K562 (cell line): ENCODE measurements around the gene GAS2L2. TPM values are rescaled to one million over a fixed set of nuclear protein-coding genes. Genes with fewer than 3 reads are reported as not detected.

Experiments used
- ATAC-seq: fragments of 200-7000 bp; cut with Tn5 transposase; 3 replicates; pipeline ENCODE4 v1.9.1; 2020; ENCODE audit warnings: moderate library complexity
- BruUV-seq: library from RNA; stranded (reverse); fragments of 400-500 nt; replicated peaks from 2 replicates; lab custom pipeline; 2021; lab: Mats Ljungman, UMichigan
- CTCF ChIA-PET: fragments of 300-600 bp; formaldehyde crosslinking; extraction: SDS; loops from one replicate; lab custom pipeline; 2021; ENCODE audit warnings: low intra/inter-chr PET ratio; lab: Yijun Ruan, JAX
- POLR2A ChIA-PET: fragments of 300-600, 350-650 bp; sonication (Branson Sonifier 250); formaldehyde crosslinking; extraction: SDS; loops from one replicate; lab custom pipeline; 2021; ENCODE audit warnings: antibody characterized with exemption, inconsistent platforms; lab: Yijun Ruan, JAX
- DNase-seq, 4 experiments: peaks; one replicate each; pipeline versions ENCODE4 v3.0.0 to v3.0.0-alpha.2; 2011 to 2018; ENCODE audit warnings: low spot score in 3 of 4, mixed read lengths in 3 of 4; ENCODE audit errors: extremely low read depth in 1 of 4
- FAIRE-seq: peaks from 2 replicates; lab custom pipeline; 2011; peaks lifted over from hg19 to GRCh38; lab: Jason Lieb, UNC
- H2AFZ ChIP-seq: 2 replicates; pipeline ENCODE4 v1.6.0; 2011; ENCODE audit warnings: low read depth, low read length, control low read depth, inconsistent platforms
- H3K27ac ChIP-seq: fragments of 200-600 bp; 3 replicates; pipeline ENCODE4 v1.8.0; 2011; ENCODE audit warnings: low read depth, mild to moderate bottlenecking, control low read depth, inconsistent platforms, low read length, moderate library complexity, mixed read lengths; ENCODE audit errors: extremely low read depth
- H3K27me3 ChIP-seq, 2 experiments: fragments of 300-600 bp in 1 of 2; 2 replicates in 1 of 2; 3 replicates in 1 of 2; pipeline versions ENCODE4 v1.6.0 to v1.8.0; 2011; ENCODE audit warnings: inconsistent platforms in 2 of 2, low read length in 2 of 2, mild to moderate bottlenecking in 1 of 2, mixed read lengths in 1 of 2, moderate library complexity in 1 of 2; ENCODE audit not compliant: control insufficient read depth in 2 of 2, insufficient read depth in 2 of 2
- H3K36me3 ChIP-seq: fragments of 300-600 bp; 3 replicates; pipeline ENCODE4 v1.8.0; 2011; ENCODE audit warnings: mild to moderate bottlenecking, low read length, inconsistent platforms; ENCODE audit not compliant: control insufficient read depth, insufficient read depth
- H3K4me1 ChIP-seq, 2 experiments: fragments of 200-600 bp in 1 of 2; replicated peaks in 1 of 2; 2 replicates in 1 of 2; 3 replicates in 1 of 2; pipeline versions ENCODE4 v1.5.1 to v1.8.0; 2011; ENCODE audit warnings: inconsistent platforms in 2 of 2, low read length in 2 of 2, mild to moderate bottlenecking in 1 of 2, mixed read lengths in 1 of 2, moderate library complexity in 1 of 2; ENCODE audit not compliant: control insufficient read depth in 2 of 2, insufficient read depth in 2 of 2
- H3K4me2 ChIP-seq: 2 replicates; pipeline ENCODE4 v1.6.1; 2011; ENCODE audit warnings: low read length, control low read depth, inconsistent platforms, mixed read lengths; ENCODE audit not compliant: insufficient read depth
- H3K4me3 ChIP-seq: fragments of 200-600 bp; sonication (generic), shearing (Covaris generic); 2 replicates; pipeline ENCODE4 v1.5.1; 2016; ENCODE audit warnings: control low read depth, inconsistent platforms
- H3K79me2 ChIP-seq: fragments of 200-600 bp; 3 replicates; pipeline ENCODE4 v1.8.0; 2011; ENCODE audit warnings: low read length, inconsistent platforms; ENCODE audit not compliant: control insufficient read depth, insufficient read depth
- H3K9ac ChIP-seq, 2 experiments: 2 replicates each; pipeline versions ENCODE4 v1.6.0 to v1.6.1; 2011; ENCODE audit warnings: low read depth in 2 of 2, low read length in 2 of 2, control low read depth in 1 of 2, inconsistent platforms in 1 of 2, mild to moderate bottlenecking in 1 of 2, mixed read lengths in 1 of 2; ENCODE audit not compliant: insufficient read depth in 1 of 2
- H3K9me1 ChIP-seq: one replicate; pipeline ENCODE4 v1.6.0; 2011; ENCODE audit warnings: inconsistent platforms, mild to moderate bottlenecking, low read length, moderate library complexity; ENCODE audit not compliant: control insufficient read depth, insufficient read depth
- H3K9me3 ChIP-seq: replicated peaks from 2 replicates; pipeline ENCODE4 v1.5.1; 2011; ENCODE audit warnings: low read depth, low read length, inconsistent platforms; ENCODE audit not compliant: control insufficient read depth, insufficient read depth
- H4K20me1 ChIP-seq: replicated peaks from 2 replicates; pipeline ENCODE4 v1.6.1; 2011; ENCODE audit warnings: low read length, inconsistent platforms, mixed read lengths; ENCODE audit not compliant: control insufficient read depth, insufficient read depth
- ARNT ChIP-seq, 2 experiments: fragments of 450-650 bp; IDR thresholded peaks; 2 replicates each; pipeline ENCODE4 v1.6.1; 2016; ENCODE audit warnings: mild to moderate bottlenecking in 1 of 2
- CBX8 ChIP-seq: fragments of 200-600 bp; sonication (generic); IDR thresholded peaks from 2 replicates; pipeline ENCODE4 v1.6.1; 2012; ENCODE audit warnings: borderline replicate concordance, mixed run types, low read depth, mild to moderate bottlenecking, moderate library complexity, mixed read lengths, low read length, control low read depth, inconsistent platforms; ENCODE audit not compliant: poor library complexity, severe bottlenecking; ENCODE audit errors: extremely low read depth
- COPS2 ChIP-seq: fragments of 450-650 bp; conservative IDR thresholded peaks from 2 replicates; pipeline ENCODE4 v1.6.1; 2016; ENCODE audit warnings: mild to moderate bottlenecking, moderate library complexity
- ETV6 ChIP-seq, 3 experiments: fragments of 150-350 bp in 1 of 3; sonication (generic) in 1 of 3; formaldehyde crosslinking in 1 of 3; IDR thresholded peaks; 2 replicates each; pipeline versions ENCODE4 v1.6.1 to v1.8.0; 2014 to 2022; ENCODE audit warnings: borderline replicate concordance in 2 of 3, low read depth in 2 of 3, antibody characterized with exemption in 1 of 3, low read length in 1 of 3, mild to moderate bottlenecking in 1 of 3, missing genetic modification reagents in 1 of 3
- JUNB ChIP-seq: fragments of 450-650 bp; formaldehyde crosslinking; conservative IDR thresholded peaks from 2 replicates; pipeline ENCODE4 v1.4.0; 2020; ENCODE audit warnings: mild to moderate bottlenecking
- KAT7 ChIP-seq: sonication (generic); formaldehyde crosslinking; IDR thresholded peaks from 2 replicates; pipeline ENCODE4 v1.8.0; 2022; ENCODE audit warnings: missing genetic modification reagents, mild to moderate bottlenecking, borderline replicate concordance
- KLF1 ChIP-seq: fragments of 450-650 bp; IDR thresholded peaks from 2 replicates; pipeline ENCODE4 v1.6.1; 2016; ENCODE audit warnings: missing genetic modification characterization, missing compliant biosample characterization
- KLF16 ChIP-seq: IDR thresholded peaks from 2 replicates; pipeline ENCODE4 v1.6.1; 2016; ENCODE audit warnings: antibody characterized with exemption
- MCM5 ChIP-seq: fragments of 450-650 bp; IDR thresholded peaks from 2 replicates; pipeline ENCODE4 v1.6.1; 2016; ENCODE audit warnings: low read depth
- NFE2 ChIP-seq: IDR thresholded peaks from 2 replicates; pipeline ENCODE4 v1.6.1; 2014; ENCODE audit warnings: antibody characterized with exemption, low read depth
- RCOR1 ChIP-seq, 2 experiments: IDR thresholded peaks; 2 replicates each; pipeline ENCODE4 v1.6.1; 2012; ENCODE audit warnings: low read depth in 2 of 2, low read length in 2 of 2, borderline replicate concordance in 1 of 2, improper control_type of control experiment in 1 of 2
- RUNX1 ChIP-seq: sonication (generic); IDR thresholded peaks from 2 replicates; pipeline ENCODE4 v1.6.1; 2016; ENCODE audit warnings: antibody characterized with exemption, low read depth
- SIN3A ChIP-seq, 2 experiments: fragments of 150-350 bp in 1 of 2; IDR thresholded peaks; 2 replicates each; pipeline ENCODE4 v1.6.1; 2011 to 2016; ENCODE audit warnings: borderline replicate concordance in 2 of 2, low read depth in 2 of 2, low read length in 2 of 2, mild to moderate bottlenecking in 2 of 2, moderate library complexity in 2 of 2; ENCODE audit not compliant: control insufficient read depth in 1 of 2
- SMAD3 ChIP-seq: fragments of 450-650 bp; formaldehyde crosslinking; conservative IDR thresholded peaks from 2 replicates; pipeline ENCODE4 v1.4.0; 2020; ENCODE audit warnings: mild to moderate bottlenecking
- TBL1XR1 ChIP-seq, 2 experiments: IDR thresholded peaks; 2 replicates each; pipeline ENCODE4 v1.6.1; 2012; ENCODE audit warnings: improper control_type of control experiment in 2 of 2, low read length in 2 of 2, mild to moderate bottlenecking in 1 of 2
- TSC22D4 ChIP-seq: fragments of 450-650 bp; IDR thresholded peaks from 2 replicates; pipeline ENCODE4 v1.6.1; 2016; ENCODE audit warnings: missing genetic modification characterization, missing biosample characterization, control low read depth
- ZFX ChIP-seq: sonication (generic); formaldehyde crosslinking; IDR thresholded peaks from 2 replicates; pipeline ENCODE4 v1.8.0; 2022; ENCODE audit warnings: mild to moderate bottlenecking, missing genetic modification reagents, moderate library complexity
- WGBS: fragments of 100-300 bp; shearing (Covaris generic); methylation state at CpG from one replicate; pipeline ENCODE4 v1.1.6; 2016; ENCODE audit warnings: low coverage, mixed read lengths; ENCODE audit not compliant: insufficient coverage; ENCODE audit errors: missing lambda C conversion rate; 5-methylcytosine and 5-hydroxymethylcytosine counted together
- in situ Hi-C: fragments of 300-500 bp; cut with MboI; formaldehyde crosslinking; loops from 4 replicates; pipeline ENCODE4 v1.15.0; 2018; ENCODE audit warnings: inconsistent platforms, mixed read lengths
- intact Hi-C: fragments of 100-400 bp; cut with micrococcal nuclease; formaldehyde crosslinking; loops from 2 replicates; pipeline ENCODE4 v1.14.2; 2022
- polyA plus RNA-seq, 8 experiments: library from polyadenylated mRNA; depleted of rRNA in 4 of 8; stranded (reverse) in 5 of 8; unstranded in 3 of 8; fragments of >200 nt; fragmentation: Nextera tagmentation in 2 of 8; fragmentation: Illumina TruSeq in 1 of 8; extraction: Ambion mirVana in 2 of 8; extraction: Trizol in 1 of 8; gene quantifications; 2 replicates each; pipeline versions ENCODE4 v1.2.1 to v1.2.3, GENCODE V29; 2011 to 2014; ENCODE audit warnings: inconsistent platforms in 1 of 8, missing spikeins in 1 of 8
- total RNA-seq, 7 experiments: library from RNA; depleted of rRNA in 6 of 7; stranded (reverse); fragments of >200 nt in 6 of 7; fragmentation: Illumina TruSeq in 2 of 7; extraction: Trizol in 2 of 7; gene quantifications; 2 replicates each; pipeline versions ENCODE4 v1.2.1 to v1.2.3, GENCODE V29; 2011 to 2021; ENCODE audit warnings: low replicate concordance in 1 of 7
- TF ChIP-seq, protein P1 (sequence below): IDR thresholded peaks from 2 replicates; pipeline ENCODE4 v1.6.1; 2012; ENCODE audit warnings: low read depth, low read length, improper control_type of control experiment, borderline replicate concordance

The GAS2L2 gene
- total and polyA plus RNA-seq, 9 of the 15 experiments (the other 6 are each of a cell fraction or from before 2014, with no cell fraction given) = not detected

DNA sequence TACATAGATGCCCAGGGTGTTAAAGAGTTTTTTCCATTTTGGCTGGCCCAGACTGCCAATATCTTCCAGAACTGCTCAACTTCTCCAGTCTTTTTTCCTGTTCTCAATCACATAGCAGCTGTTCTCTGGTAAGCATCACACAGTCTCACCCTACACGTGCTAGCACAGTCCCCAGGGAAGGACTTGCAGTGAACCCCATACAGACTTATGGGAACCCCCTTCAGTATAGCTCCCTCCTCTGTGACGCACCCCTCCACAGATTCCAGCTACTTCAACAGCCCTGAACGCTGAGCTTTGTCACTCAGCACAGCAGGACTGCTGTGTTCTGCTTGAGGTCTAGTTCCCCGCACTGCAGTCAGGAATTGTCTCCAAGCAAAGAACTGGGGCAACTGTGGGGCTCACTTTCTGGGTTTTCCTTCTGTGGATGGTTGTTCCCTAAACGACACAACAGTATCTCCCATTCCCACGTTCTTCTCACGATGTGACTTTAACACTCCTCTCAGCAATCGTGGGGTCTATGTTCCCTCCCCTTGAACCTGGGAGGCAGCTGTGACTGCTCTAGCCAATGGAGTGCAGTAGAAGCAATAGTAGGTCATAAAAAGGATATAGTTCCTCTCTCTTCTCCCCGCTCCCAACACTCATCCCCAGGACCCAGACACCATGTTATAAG is 38.8 kb upstream of the GAS2L2 start:
- ChIA-PET CTCF (no interaction called here), POLR2A (interaction anchor here (1.9 kb wide), 1 partner anchor 11 kb away, joined by 5 read pairs; no protein-coding TSS in a partner anchor)
- in situ Hi-C loops = no loop called here

More for the DNA sequence above, 38.8 kb upstream of the GAS2L2 start:
- Histone ChIP-seq H3K79me2 (no peaks in the 10 kb centered on the region), H3K36me3 (no peaks in the 10 kb centered on the region), H3K9me3 (no peaks in the 10 kb centered on the region), H3K4me3 (no peak overlapping the region), H2AFZ (no peak overlapping the region), H3K27ac (no peak overlapping the region), H3K4me2 (no peak overlapping the region), H3K27me3 (peaks cover 52 to 63% of the 10 kb centered on the region in 2 experiments), H3K9me1 (no peaks in the 10 kb centered on the region), H3K4me1 (peaks cover 0 to 14% of the 10 kb centered on the region in 2 experiments; a peak in 4 of 5 replicates), H3K9ac (no peak overlapping the region), H4K20me1 (no peaks in the 10 kb centered on the region; the same call in 1 of the 2 replicates)
- ATAC-seq (no peak), DNase-seq (peak in 1 of 4 experiments; percentile 5), FAIRE-seq (no peak)
- intact Hi-C loops = no loop called here
- WGBS = 0% methylated on average over 9 of the region's 9 CpGs
- TF ChIP-seq MCM5 = no peak
- no peak for TF ChIP-seq ARNT (IDR thresholded peaks at IDR 0.05)
- no peak for TF ChIP-seq SIN3A (IDR thresholded peaks at IDR 0.05; ENCODE audit: borderline replicate concordance in 2 of 2, control insufficient read depth in 1 of 2, low read depth in 2 of 2, low read length in 2 of 2)
- TF ChIP-seq CBX8 = no peak
- no peak for TF ChIP-seq TSC22D4 (tag)
- no peak for TF ChIP-seq RCOR1 (IDR thresholded peaks at IDR 0.05; ENCODE audit: borderline replicate concordance in 1 of 2, low read depth in 2 of 2, low read length in 2 of 2)
- TF ChIP-seq COPS2 = no peak
- no peak for TF ChIP-seq KLF1 (tag)
- no peak for TF ChIP-seq SMAD3 (CRISPR knock-in tag)
- TF ChIP-seq KAT7 (CRISPR knock-in tag) = no peak
- TF ChIP-seq, protein P1, sequence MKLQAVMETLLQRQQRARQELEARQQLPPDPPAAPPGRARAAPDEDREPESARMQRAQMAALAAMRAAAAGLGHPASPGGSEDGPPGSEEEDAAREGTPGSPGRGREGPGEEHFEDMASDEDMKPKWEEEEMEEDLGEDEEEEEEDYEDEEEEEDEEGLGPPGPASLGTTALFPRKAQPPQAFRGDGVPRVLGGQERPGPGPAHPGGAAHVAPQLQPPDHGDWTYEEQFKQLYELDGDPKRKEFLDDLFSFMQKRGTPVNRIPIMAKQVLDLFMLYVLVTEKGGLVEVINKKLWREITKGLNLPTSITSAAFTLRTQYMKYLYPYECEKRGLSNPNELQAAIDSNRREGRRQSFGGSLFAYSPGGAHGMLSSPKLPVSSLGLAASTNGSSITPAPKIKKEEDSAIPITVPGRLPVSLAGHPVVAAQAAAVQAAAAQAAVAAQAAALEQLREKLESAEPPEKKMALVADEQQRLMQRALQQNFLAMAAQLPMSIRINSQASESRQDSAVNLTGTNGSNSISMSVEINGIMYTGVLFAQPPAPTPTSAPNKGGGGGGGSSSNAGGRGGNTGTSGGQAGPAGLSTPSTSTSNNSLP = no peak
- no peak for TF ChIP-seq ZFX (CRISPR knock-in tag)
- TF ChIP-seq JUNB = no peak
- TF ChIP-seq TBL1XR1 (IDR thresholded peaks at IDR 0.05; ENCODE audit: low read length in 2 of 2) = no peak
- no peak for TF ChIP-seq NFE2
- no peak for TF ChIP-seq ETV6 (IDR thresholded peaks at IDR 0.05; ENCODE audit: borderline replicate concordance in 1 of 2, low read depth in 2 of 2, low read length in 1 of 2)
- TF ChIP-seq ETV6 (CRISPR knock-in tag; IDR thresholded peaks at IDR 0.05; ENCODE audit: borderline replicate concordance) = no peak
- TF ChIP-seq KLF16 = no peak
- no peak for TF ChIP-seq RUNX1
- BruUV-seq = no TSS peak
